Stimulated activated naive CD8-positive, alpha-beta T cell treated with anti-CD3 and anti-CD28 coated beads, Interleukin-15, amount 100 ng/mL, for 72 hours (primary cell): ENCODE results near the gene KATNAL1.
"Not testable (repeated sequence)": the region's sequence is repeated elsewhere in the genome, so short reads cannot be mapped to it uniquely, and the experiment has no call there.

Experiments used
- ATAC-seq: fragments of 150-1000 bp; cut with Tn5 transposase; 2 replicates; pipeline ENCODE4 v1.10.0; 2021; ENCODE audit warnings: mild to moderate bottlenecking, moderate library complexity
- DNase-seq, 2 donors: peaks; one replicate each; pipeline ENCODE4 v3.0.0; 2021 to 2022
- H3K27ac Mint-ChIP-seq, 2 donors: one replicate each; pipeline ENCODE4 v1.8.0; 2022; ENCODE audit warnings: mild to moderate bottlenecking in 2 of 2, mixed read lengths in 2 of 2, moderate library complexity in 2 of 2
- H3K27me3 Mint-ChIP-seq: one replicate; pipeline ENCODE4 v1.8.0; 2022; ENCODE audit warnings: mixed read lengths
- H3K4me1 Mint-ChIP-seq: one replicate; pipeline ENCODE4 v1.8.0; 2022; ENCODE audit warnings: mild to moderate bottlenecking, mixed read lengths
- H3K4me3 Mint-ChIP-seq, 2 donors: one replicate each; pipeline ENCODE4 v1.8.0; 2022; ENCODE audit warnings: mild to moderate bottlenecking in 2 of 2, mixed read lengths in 2 of 2, moderate library complexity in 1 of 2
- H3K9me3 Mint-ChIP-seq, 2 donors: one replicate each; pipeline ENCODE4 v1.8.0; 2022; ENCODE audit warnings: mixed read lengths in 2 of 2

KATNAL1 gene

DNA sequence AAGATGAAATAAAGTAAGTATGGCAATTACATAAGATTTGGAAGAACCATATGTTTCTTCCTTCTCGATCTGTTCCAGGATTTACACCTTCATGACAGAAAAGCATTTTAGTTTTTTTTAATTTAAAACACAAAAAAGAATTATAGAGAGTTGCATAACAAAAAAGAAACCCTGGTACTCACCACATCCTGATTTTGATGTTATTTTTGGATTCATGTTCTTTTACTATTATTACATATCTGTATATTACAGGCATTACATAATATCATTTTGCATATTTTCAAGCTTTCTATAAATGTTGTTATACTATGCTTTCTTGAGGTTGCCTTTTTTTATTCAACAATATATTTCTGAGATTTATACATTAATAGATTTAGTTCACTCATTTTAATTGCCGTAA lies 6.7 kb upstream of the KATNAL1 start:
- H3K27ac Mint-ChIP-seq, result no peak overlapping the region

DNA sequence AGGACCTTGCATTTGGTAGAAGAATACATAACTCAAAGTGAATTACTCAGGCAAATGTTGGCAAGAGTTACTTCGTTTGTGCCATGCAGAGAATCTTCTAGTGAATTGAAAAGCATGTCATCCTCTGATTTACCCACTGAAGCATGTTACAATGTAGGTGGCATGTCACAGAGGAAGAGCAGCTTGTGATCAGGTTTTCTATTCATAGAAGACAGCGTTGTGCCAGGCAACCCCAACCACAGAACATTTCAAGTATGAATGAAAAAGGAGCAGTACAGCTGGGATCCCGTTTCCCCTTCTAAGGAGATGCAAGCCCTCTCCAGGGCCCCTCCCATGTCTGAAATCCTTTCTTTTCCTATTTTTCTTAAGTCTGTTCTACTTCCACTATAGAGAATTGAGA lies 6.0 kb upstream of the KATNAL1 start:
- Mint-ChIP-seq H3K4me1 (peaks cover 31% of the 10 kb centered on the region), H3K4me3 (no peak overlapping the region), H3K9me3 (no peaks in the 10 kb centered on the region), H3K27ac (no peak overlapping the region), H3K27me3 (no peaks in the 10 kb centered on the region)
- no peak for ATAC-seq
- no peak for DNase-seq

More for the DNA sequence above, 6.7 kb upstream of the KATNAL1 start:
- no peak overlapping the region for H3K4me3 Mint-ChIP-seq
- H3K9me3 Mint-ChIP-seq, result no peaks in the 10 kb centered on the region
- DNase-seq (no peak), ATAC-seq (no peak)
- peaks cover 23% of the 10 kb centered on the region for H3K4me1 Mint-ChIP-seq
- no peaks in the 10 kb centered on the region for H3K27me3 Mint-ChIP-seq

DNA sequence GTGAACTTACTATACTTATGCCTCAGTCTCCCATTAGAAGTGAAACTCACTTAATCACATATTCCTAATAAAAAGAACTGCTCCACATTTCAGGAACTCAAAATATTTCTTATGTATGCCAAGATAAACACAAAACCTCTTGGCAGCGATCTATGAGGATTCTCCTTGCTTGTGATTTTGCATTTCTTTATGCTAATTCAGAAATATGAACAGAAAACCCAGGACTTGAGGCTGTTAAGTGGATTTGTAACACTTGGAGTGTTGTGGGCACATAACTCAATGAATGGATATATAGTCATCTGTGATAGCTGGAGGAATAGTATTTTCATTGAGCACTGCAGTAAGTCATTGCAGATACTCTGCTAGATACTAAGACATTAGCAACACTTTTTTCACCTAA lies 5.6 kb upstream of the KATNAL1 start:
- no peaks in the 10 kb centered on the region for H3K27me3 Mint-ChIP-seq
- peaks cover 31% of the 10 kb centered on the region for H3K4me1 Mint-ChIP-seq
- ATAC-seq (no peak), DNase-seq (no peak)
- no peaks in the 10 kb centered on the region for H3K9me3 Mint-ChIP-seq
- H3K4me3 Mint-ChIP-seq, result no peak overlapping the region
- H3K27ac Mint-ChIP-seq, result no peak overlapping the region

DNA sequence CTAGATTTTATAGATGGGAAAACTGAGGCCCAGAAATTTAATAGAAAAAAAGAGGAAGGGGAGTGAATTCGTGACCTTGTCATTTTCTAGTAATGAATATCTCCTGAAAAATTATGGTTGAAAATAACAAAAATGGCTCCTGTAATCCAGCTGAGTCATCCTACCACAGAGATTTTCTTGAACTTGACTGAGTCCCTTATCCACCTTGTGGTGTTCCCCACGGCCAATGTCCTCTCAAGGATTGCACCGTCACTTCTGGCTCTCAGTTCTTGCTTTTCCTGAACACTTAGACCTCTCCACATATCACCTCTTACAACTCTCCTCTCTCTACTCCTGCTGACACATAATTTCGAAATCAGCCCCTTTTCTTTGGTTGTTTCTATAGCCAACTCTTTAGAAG lies 1.2 kb upstream of the KATNAL1 start:
- H3K27me3 Mint-ChIP-seq, result no peaks in the 10 kb centered on the region
- DNase-seq (no peak), ATAC-seq (no peak)
- H3K9me3 Mint-ChIP-seq, result no peaks in the 10 kb centered on the region
- peak overlapping the region in 1 of 2 donors; percentile 6 for H3K4me3 Mint-ChIP-seq
- H3K27ac Mint-ChIP-seq, result no peak overlapping the region
- H3K4me1 Mint-ChIP-seq, result peaks cover 38% of the 10 kb centered on the region

DNA sequence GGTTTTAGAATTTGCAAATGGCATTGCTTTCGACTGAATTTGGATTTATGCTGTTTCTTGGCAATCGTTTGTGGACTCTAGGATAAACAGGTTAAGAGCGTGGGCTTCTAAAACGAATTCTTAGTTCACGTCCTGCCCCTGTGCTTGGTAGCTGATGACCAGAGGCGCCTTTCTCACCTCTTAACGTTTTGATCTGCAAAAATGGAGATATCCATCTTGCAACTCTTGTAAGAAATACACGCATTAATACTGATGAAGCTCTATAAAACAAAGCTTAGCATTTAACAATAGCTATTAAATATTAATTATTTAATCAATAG lies 580 bp upstream of the KATNAL1 start:
- no peaks in the 10 kb centered on the region for H3K9me3 Mint-ChIP-seq
- no peak for DNase-seq
- H3K4me3 Mint-ChIP-seq, result peak overlapping the region; percentile 86 to 87
- H3K27ac Mint-ChIP-seq, result no peak overlapping the region
- peaks cover 32% of the 10 kb centered on the region for H3K4me1 Mint-ChIP-seq
- H3K27me3 Mint-ChIP-seq, result no peaks in the 10 kb centered on the region
- no peak for ATAC-seq

DNA sequence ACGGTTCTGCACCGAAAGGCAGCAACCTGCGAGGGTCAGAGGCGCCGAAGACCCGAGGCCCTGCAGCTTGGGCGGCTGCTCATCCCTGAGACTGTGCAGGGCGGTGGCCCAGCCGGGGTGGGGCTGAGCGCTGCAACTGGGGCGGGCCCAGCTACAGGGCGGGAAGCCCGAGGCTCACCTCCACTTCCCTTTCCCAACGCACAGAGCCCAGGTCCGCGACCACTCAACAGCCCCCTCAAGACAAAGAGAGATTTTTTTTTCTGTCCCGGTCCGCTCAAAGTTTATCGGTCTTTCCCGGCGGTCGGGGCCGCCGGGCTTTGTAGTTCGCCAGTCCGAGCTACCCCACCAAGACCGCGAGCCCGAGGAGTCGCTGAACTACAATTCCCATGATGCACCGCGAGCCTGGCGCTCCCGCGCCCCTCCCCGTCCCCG lies 573 bp downstream of the KATNAL1 start:
- peak overlapping the region; percentile 74 to 84 for H3K27ac Mint-ChIP-seq
- H3K4me1 Mint-ChIP-seq, result peaks cover 32% of the 10 kb centered on the region
- H3K27me3 Mint-ChIP-seq, result no peaks in the 10 kb centered on the region
- no peaks in the 10 kb centered on the region for H3K9me3 Mint-ChIP-seq
- peak; percentile 88 to 90 for DNase-seq
- peak overlapping the region; percentile 86 to 87 for H3K4me3 Mint-ChIP-seq
- ATAC-seq, result peak; percentile 93

DNA sequence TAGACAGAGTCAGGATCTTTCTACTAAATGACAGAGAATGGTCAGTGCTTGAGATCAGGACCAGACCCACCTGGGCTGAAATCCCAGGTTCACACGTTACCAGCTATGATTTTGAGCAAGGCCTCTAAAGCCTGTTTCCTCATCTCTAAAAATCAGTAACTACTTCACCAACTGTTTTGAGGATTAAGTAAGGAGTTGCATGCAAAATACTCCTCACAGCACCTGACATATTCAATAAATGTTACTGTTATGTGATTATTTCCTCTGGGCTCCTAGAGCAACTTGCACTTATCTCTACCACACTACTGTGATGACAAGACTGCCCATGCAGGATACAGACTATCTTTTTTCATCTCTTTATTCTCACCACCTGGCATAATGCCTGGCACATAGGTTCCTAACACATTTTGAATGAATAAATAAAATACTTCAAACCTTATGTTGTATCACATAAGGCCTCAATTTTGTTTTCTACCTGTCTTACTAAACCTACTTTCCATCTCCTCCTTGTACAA lies 1.8 kb downstream of the KATNAL1 start:
- H3K27me3 Mint-ChIP-seq, result no peaks in the 10 kb centered on the region
- H3K4me1 Mint-ChIP-seq, result peaks cover 32% of the 10 kb centered on the region
- DNase-seq, result no peak
- no peaks in the 10 kb centered on the region for H3K9me3 Mint-ChIP-seq
- H3K4me3 Mint-ChIP-seq, result peak overlapping the region; percentile 35 to 86
- H3K27ac Mint-ChIP-seq, result no peak overlapping the region
- no peak for ATAC-seq

DNA sequence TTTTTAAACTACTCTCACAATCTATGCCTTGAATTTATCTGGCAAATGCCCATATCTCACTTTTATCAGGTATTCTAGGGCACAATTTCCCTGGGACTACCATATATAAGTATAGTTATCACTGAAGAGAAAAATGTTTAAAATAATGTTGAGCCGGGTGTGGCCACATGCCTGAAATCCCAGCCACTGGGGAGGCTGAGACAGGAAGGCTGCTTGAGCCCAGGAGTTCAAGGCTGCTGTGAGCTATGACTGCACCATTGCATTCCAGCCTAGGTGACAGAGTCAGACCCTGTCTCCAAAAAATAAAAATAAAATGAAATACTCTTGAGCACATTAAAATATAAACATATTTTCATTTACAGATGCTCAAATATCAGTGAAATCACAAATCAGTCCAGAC lies 4.1 kb downstream of the KATNAL1 start:
- H3K4me3 Mint-ChIP-seq, result no peak overlapping the region
- no peak for ATAC-seq
- H3K9me3 Mint-ChIP-seq, result no peaks in the 10 kb centered on the region
- H3K4me1 Mint-ChIP-seq, result peaks cover 25% of the 10 kb centered on the region
- no peak for DNase-seq
- no peak overlapping the region for H3K27ac Mint-ChIP-seq
- H3K27me3 Mint-ChIP-seq, result no peaks in the 10 kb centered on the region

DNA sequence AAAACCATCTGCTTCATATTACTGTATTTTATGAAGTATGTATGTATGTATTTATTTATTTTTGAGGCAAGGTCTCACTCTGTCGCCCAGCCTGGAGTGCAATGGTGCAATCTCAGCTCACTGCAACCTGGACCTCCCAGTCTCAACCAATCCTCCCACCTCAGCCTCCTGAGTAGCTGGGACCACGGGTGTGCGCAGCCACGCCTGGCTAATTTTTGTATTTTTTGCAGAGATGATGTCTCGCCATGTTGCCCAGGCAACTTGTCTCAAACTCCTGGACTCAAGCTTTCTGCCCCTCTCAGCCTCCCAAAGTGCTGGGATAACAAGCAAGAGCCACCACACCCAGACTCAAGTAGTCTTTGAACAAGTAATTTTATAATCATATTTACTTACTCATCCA lies 5.5 kb downstream of the KATNAL1 start:
- H3K4me3 Mint-ChIP-seq, result no peak overlapping the region
- H3K4me1 Mint-ChIP-seq, result peaks cover 25% of the 10 kb centered on the region
- no peak for DNase-seq
- no peaks in the 10 kb centered on the region for H3K9me3 Mint-ChIP-seq
- no peaks in the 10 kb centered on the region for H3K27me3 Mint-ChIP-seq
- H3K27ac Mint-ChIP-seq, result no peak overlapping the region
- ATAC-seq, result no peak

DNA sequence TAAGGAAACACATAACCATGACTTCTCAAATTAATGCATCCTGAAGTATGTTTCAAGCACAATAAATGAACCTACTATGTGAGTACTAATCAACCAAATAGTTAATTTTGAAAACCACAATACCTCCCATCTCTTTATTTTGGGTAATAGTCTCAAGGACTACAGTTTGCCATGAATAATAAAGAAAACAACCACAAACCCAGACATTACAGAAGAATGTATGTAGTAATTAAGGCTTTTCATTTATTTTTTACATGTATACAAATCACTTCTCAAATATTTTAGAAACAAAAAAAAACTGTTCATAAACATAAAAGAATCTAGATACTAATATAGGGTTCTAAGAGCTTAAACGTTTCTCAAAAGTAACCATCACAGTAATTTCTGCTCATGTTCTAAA lies 6.8 kb downstream of the KATNAL1 start:
- H3K27ac Mint-ChIP-seq, result no peak overlapping the region
- H3K4me3 Mint-ChIP-seq, result no peak overlapping the region
- peaks cover 21% of the 10 kb centered on the region for H3K4me1 Mint-ChIP-seq
- no peaks in the 10 kb centered on the region for H3K27me3 Mint-ChIP-seq
- ATAC-seq, result no peak
- no peaks in the 10 kb centered on the region for H3K9me3 Mint-ChIP-seq
- DNase-seq, result no peak

DNA sequence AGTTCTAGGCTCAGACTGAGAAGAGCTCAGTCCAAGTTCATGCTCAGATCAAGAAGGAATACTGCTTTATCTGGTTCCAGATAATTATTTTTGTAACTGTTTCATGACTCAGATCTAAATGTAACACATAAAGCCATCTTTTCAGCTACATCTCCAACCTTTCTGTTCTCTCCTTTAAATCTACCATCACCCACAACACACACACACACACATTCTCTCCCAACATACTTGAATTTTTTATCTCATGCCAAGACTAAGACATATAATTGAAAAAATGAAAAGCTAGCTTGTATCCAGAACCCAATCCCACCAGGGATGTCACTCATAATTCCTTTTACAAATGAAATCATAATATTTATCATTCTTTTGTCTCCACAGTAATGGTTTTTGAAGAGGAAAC lies 7.6 kb downstream of the KATNAL1 start:
- Mint-ChIP-seq H3K27me3 (no peaks in the 10 kb centered on the region), H3K27ac (no peak overlapping the region), H3K4me1 (peaks cover 14% of the 10 kb centered on the region), H3K4me3 (no peak overlapping the region), H3K9me3 (no peaks in the 10 kb centered on the region)
- DNase-seq (no peak), ATAC-seq (no peak)

DNA sequence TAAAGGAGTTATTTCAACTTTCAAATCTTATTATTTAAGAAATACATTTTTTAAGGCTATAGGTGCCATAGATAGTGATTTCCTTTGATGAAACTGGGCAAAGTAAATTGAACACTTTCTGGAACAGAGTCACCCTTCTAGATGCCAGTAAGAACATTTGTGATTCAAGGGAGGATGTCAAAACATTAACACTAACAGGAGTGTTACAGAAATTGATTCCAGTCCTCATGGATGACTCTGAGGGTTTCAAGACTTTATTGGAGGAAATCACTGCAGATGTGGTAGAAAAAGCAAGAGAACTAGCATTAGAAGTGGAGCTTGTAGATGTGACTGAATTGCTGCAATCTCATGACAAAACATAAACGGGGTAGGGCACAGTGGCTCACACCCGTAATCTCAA lies 12.2 kb downstream of the KATNAL1 start:
- DNase-seq, result no peak
- Mint-ChIP-seq H3K27me3 (no peaks in the 10 kb centered on the region), H3K4me3 (no peak overlapping the region), H3K27ac (no peak overlapping the region), H3K9me3 (no peaks in the 10 kb centered on the region), H3K4me1 (peaks cover 13% of the 10 kb centered on the region)
- ATAC-seq, result no peak

DNA sequence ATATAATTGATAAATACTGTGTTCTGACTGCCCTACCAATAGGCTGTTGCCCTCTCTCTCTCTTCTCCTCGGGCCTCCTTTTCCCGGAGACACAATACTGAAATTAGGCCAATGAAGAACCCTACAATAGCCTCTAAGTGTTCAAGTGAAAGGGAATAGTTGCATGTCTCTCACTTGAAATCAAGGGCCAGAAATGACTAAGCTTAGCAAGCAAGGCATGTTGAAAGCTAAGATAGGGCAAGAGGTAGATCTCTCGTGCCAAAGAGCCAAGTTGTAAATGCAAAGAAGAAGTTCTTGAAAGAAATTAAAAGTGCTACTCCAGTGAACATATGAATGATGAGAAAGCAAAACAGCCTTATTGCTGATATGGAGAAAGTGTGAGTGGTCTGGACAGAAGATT lies 13.3 kb downstream of the KATNAL1 start:
- H3K4me1 Mint-ChIP-seq, result peaks cover 13% of the 10 kb centered on the region
- DNase-seq (no peak), ATAC-seq (no peak)
- no peaks in the 10 kb centered on the region for H3K27me3 Mint-ChIP-seq
- H3K27ac Mint-ChIP-seq, result no peak overlapping the region
- H3K4me3 Mint-ChIP-seq, result no peak overlapping the region
- no peaks in the 10 kb centered on the region for H3K9me3 Mint-ChIP-seq

DNA sequence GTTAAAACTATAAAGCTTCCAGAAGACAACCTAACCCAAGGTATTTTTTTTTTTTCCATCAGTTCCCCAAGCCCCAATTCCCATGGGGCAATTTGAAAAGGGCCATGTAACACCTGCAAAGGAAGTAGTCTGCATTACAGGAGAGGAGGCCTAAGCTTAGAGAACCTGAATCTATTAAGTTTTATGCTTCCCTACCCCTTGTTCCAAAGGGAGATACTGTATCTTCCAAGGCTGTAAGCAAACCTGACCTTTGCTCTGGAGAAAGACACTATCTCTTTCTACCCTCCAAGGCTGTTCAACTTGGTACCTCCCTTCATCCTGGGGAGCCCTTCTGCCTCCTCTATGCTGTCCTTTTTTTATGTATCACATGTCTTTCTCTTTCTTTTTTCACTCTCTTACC lies 15.0 kb downstream of the KATNAL1 start:
- peak; percentile 37 for ATAC-seq
- H3K27me3 Mint-ChIP-seq, result no peaks in the 10 kb centered on the region
- no peaks in the 10 kb centered on the region for H3K9me3 Mint-ChIP-seq
- peaks cover 6% of the 10 kb centered on the region for H3K4me1 Mint-ChIP-seq
- H3K27ac Mint-ChIP-seq, result no peak overlapping the region
- H3K4me3 Mint-ChIP-seq, result no peak overlapping the region
- DNase-seq, result no peak

DNA sequence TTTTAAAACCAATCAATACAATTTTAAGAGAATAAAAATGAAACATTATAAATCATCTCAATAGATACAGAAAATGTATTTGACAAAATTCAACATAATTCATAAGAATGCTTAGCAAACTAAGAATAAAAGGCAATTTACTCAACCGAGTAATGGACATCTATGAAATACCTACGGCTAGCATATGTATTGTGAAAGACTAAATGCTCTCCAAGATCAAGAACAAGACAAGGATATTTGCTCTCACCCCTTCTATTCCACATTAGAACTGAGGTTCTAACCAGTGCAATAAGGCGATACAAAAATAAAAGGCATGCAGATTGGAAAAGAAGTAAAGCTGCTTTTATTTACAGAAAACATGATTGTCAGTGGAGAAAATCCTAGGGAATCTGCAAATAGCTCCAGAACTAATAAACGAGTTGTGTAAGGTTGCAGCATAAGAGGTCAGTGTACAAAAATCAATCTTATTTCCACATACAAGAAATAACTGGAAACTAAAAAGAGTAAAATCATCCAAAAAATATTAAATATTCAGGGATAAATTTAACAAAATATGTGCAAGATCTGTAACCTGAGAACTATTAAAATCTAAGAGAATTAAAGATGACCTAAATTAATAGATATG lies 16.4 kb downstream of the KATNAL1 start:
- Mint-ChIP-seq H3K4me3 (no peak overlapping the region), H3K4me1 (peaks cover 6% of the 10 kb centered on the region), H3K9me3 (peaks cover under 1 to 1% of the 10 kb centered on the region in 2 donors), H3K27ac (no peak overlapping the region), H3K27me3 (no peaks in the 10 kb centered on the region)
- DNase-seq, result no peak
- no peak for ATAC-seq

DNA sequence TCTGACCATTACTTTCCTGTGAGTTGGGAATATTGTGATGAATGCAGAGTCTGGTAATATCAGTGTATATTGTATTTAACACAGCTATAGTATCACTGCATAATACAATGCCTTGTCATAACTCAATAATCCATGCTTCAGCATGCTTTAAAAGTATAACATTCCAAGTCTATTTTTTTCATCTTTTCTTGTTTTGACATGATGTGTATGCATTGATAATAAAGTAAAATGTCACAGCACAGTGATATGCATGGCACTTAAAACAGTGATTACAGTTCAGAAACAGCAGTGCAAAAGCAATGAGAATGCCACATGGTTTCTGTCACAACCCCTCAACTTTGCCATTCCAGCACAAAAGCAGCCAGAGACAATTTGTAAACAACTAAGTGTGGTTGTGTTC lies 17.8 kb downstream of the KATNAL1 start:
- ATAC-seq (no peak), DNase-seq (no peak)
- no peak overlapping the region for H3K4me3 Mint-ChIP-seq
- H3K27me3 Mint-ChIP-seq, result no peaks in the 10 kb centered on the region
- no peak overlapping the region for H3K27ac Mint-ChIP-seq
- H3K4me1 Mint-ChIP-seq, result peaks cover 6% of the 10 kb centered on the region
- peaks cover 13 to 15% of the 10 kb centered on the region in 2 donors for H3K9me3 Mint-ChIP-seq

DNA sequence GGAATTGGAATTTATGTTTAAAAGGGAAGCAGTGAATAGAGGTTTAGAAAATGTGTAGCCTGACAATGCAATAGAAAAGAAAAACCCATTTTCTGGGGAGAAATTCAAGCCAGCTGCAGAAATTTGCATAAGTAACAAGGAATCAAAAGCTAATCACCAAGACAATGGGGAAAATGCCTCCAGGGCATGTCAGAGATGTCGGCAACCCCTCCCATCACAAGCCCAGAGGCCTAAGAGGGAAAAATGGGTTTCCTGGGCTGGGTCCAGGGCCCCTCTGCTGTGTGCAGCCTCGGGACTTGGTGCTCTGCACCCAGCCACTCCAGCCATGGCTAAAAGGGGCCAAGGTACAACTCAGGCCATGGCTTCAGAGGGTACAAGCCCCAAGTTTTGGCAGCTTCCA lies 21.3 kb downstream of the KATNAL1 start:
- H3K27me3 Mint-ChIP-seq, H3K27ac Mint-ChIP-seq, H3K4me1 Mint-ChIP-seq, DNase-seq, H3K4me3 Mint-ChIP-seq, ATAC-seq: not testable (repeated sequence)
- H3K9me3 Mint-ChIP-seq, result peaks cover 13 to 15% of the 10 kb centered on the region in 2 donors
